Pulmonary artery endothelial cell (primary cell): ENCODE measurements around the gene SPATA3. TPM values are rescaled to one million over a fixed set of nuclear protein-coding genes. Genes with fewer than 3 reads are reported as not detected.
"Not testable (repeated sequence)": the region's sequence is repeated elsewhere in the genome, so short reads cannot be mapped to it uniquely, and the experiment has no call there.

ENCODE experiments used
- DNase-seq: peaks from one replicate; pipeline ENCODE4 v3.0.0-alpha.2; 2011; ENCODE audit warnings: low read depth, low spot score
- total RNA-seq: library from RNA; depleted of rRNA; stranded (reverse); fragments of >200 nt; gene quantifications from 2 replicates; pipeline ENCODE4 v1.2.3, GENCODE V29; 2014

SPATA3 gene
- total RNA-seq, 1 donor from 2014 or later: not detected

DNA sequence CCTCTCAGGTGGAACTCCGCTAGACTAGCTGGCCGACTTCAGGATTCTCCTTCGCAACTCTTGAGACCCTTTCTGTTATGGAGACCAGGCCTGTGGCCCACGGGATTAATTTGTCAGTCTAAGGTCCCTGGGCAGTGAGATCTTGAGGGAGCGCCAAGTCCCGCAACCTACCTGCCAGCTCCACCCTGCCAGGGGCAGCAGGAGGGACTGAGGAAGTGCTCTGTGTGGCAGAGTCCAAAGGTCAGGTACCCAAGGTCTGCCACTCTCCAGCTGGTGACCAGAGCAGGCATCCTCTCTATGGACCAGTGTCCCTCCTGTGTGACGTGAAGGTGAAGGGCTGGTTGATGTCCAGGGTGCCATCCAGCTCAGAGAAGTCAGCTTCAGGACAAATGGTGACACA lies 4.3 kb upstream of the SPATA3 start:
- DNase-seq: no peak

DNA sequence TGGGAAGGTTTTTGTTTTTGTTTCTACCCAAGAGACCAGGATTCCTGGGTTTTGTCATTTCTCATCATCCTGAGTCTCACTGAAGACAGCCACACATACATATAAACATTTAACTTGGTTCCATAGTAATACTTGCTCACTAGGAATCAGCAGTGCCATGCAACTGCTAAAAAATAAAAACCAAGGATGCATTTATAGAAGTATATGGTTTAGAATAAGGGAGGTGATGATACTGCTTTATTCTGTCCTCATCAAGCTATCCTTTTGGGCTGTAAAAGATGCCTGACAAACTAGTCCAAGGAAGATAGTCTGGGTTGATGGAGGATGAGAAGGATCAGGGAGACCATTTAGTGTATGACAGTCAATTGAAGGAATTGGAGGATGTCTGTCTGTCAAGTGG lies 740 bp downstream of the SPATA3 start:
- no peak for DNase-seq

DNA sequence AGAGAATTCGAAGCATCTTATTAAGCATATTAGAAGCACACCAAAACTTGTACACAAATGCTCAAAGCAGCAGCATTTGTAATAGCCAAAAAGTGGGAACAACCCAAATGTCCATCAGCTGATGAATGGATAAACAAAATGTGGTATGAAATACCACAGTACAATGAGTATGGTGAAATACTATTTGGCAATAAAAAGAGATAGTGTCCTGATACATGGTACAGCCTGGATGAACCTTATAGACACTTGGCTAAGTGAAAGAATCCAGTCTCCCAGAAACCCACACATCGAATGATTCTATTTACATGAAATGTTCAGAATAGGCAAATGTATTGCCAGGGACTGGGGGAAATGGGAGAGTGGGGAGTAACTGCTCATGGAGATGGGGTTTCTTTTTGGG lies 3.0 kb downstream of the SPATA3 start:
- no peak for DNase-seq

DNA sequence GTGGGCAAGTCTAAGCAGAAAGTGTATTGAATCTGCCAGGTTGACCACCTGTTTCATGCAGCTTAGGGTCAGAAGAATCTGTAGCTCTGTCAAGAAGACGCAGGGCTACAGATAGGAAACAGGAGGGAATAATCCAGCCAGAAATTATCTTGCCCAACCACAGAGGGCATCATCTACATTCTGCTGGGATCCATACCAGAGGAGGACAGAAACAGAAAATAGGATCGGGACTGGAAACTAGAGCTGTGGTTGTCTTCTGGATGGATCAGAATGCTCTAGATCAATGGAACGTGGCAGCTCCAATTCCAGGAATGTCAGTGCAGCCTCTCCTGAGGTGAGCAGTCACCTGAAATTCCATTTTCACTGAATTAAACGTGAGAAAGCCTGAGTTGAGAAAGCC lies 3.6 kb downstream of the SPATA3 start:
- no peak for DNase-seq

DNA sequence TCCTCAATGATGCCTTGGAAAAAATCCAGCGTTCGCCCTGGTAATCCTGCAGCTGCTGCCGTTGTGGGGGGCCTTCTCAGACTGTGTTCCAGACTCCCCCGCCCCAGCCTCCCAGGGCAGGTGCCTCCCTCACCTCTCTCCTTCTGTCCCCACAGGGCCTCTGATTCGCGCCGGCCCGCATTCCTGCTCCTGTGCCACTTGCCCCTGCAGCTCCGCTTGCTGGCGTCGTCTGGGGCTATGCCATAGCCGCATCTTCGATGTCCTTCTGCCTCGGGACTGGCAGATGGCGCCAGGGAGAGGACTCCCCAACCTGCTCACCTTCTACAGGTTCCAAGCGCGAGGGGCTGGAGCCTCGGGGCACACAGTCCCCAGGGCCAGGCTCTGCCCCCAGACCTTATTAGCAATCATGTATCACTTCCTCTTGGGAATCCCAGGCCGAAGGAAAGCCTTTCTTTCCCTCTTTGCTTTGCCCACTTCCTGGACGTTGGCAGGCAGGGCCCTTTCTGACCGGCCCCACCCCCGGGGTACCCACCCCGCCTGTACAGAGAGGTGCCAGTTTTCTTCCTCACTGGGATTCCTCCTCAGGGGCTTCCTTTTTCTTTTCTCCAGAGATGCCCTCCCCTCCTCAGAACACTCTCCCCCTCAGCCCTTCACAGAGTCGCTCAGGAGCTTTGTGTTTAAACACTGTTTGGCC lies 4.4 kb downstream of the SPATA3 start:
- DNase-seq: no peak

DNA sequence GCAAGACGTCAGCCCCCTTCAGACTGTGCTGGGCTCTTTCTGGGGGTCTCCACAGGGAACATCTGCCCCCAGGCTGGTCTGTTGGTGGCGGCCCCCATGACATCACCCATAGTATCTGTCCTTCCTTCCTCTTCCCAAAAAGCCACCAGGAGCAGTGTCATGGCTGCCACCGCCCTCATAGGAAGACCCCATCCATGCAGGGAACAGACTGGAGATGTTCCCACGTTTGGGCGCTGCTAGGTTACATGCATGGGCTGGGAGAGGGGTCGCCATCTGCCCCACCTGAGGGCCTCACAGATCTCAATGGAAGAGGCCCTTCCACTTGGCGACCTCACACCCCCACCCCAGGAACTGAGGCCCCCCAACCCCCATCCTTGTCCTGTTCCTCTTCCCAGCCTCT lies 5.1 kb downstream of the SPATA3 start:
- DNase-seq: no peak

DNA sequence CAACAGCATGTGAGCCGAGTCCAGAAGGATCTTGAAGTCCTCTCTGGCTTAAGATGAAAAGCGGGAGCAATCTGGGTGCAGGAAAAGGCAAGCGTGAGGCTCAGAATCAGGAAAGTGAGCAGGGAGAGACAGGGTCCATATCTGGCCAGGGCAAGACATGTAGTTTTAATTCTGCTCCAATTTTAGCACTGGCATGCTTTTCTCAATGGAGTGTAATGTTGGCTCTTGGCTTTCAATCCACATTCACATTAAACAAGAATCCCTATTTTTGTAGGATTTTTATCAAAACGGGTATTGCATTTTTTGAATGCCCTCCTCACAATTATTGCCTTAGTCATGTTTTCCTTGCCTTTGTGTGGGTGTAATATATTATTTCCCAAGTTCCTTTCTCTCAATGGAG lies 6.0 kb downstream of the SPATA3 start:
- DNase-seq: no peak

DNA sequence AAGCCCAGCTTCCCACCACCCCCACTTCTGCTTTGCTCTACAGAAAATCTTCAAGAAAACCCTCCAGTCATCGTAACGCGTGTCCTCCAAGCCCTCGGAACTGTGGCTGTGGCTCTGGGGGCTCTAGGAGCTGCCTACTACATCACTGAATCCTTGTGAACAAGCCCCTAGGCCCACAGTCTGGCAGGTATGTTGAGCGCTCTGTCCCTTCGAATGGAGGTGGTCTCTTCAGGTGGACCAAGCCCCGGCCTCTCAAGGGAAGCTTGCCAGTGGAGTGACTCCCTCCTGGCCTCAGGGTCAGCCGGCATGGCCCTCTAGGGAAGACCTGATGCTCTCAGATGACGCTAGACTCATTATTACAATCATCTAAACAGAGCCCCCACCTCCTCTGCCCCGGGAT lies 6.7 kb downstream of the SPATA3 start:
- no peak for DNase-seq

DNA sequence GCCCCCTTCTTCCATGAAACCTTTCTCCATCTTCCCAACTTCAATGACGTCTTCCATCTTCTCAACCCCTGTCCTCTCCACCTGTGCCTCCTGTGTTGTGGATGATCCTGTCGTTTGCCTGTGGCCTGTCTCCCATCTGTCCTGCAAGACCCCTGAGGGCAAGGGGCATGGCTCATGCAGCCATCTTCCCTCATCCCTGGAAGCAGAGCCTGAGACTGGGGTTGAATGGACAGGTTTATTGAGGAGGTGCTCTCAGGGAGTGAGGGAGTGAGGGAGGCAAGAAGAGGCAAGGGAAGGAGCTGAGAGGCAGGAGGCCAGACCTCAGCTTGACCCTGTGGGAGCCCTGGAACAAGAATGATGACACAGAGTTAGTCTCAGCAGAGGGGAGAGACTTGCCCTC lies 7.3 kb downstream of the SPATA3 start:
- no peak for DNase-seq

DNA sequence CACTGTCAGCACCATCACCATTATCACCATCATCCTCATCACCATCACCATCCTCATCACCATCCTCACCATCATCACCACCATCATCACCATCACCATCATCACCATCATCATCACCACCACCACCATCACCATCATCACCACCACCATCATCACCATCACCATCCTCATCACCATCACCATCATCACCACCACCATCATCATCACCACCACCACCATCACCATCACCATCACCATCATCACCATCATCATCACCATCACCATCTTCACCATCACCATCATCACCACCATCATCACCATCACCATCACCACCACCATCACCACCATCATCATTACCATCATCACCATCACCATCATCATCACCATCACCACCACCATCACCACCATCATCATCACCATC lies 9.0 kb downstream of the SPATA3 start:
- not testable (repeated sequence) for DNase-seq

DNA sequence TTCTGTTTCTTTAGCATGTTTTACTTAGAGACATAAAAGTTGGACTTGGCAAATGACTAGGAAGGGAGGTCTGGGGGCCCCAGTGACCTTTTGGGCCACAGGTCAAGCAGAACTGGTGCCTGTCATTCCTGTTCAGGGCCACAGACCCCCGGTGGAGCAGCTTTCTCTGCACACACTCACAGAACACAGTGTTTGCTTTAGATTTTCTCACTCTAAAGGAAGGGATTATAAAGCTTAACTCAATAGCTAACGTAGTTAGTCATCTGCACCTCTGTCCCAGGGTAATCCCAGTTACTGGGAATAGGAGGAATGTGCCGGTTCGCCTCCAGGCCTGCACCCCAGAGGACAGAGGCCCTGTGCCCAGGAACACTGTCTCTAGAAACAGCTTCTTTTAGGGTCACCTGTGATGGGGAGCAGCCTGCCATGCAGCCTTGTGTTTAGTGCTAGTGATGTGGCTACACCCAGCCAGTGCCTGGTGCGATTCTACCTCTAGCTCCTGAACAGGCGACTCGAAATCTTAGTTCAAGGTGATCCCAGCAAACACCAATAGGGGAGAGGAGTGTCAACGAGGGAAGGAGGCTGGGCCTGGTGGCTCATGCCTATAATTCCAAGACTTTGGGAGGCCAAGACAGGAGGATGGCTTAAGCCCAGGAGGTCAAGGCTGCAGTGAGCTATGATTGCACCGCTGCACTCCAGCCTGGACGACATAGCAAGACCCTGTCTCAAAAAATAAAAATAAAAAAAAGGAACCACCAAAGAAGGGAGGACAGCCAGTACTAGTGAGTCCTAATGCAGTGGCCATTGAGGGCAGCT lies 11.6 kb downstream of the SPATA3 start:
- DNase-seq: no peak

DNA sequence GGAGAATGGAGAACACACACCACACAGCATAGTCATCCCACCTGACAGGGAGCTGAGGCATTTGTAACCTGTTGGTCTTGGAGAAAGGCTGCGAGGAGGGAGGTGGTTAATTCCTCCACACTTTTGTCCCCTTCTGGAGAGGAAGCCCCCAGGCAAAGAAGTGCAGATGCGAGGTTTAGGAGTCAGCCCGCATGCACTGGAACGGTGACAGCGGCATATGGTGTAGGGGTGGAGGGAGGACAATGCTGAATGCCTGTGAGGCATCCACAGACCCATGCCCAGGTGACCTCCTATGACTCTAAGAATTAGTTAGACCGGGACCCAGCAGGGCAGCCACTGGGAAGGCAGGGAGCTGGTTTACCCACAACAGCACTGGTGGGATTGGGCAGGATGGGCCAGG lies 12.2 kb downstream of the SPATA3 start:
- DNase-seq: no peak

DNA sequence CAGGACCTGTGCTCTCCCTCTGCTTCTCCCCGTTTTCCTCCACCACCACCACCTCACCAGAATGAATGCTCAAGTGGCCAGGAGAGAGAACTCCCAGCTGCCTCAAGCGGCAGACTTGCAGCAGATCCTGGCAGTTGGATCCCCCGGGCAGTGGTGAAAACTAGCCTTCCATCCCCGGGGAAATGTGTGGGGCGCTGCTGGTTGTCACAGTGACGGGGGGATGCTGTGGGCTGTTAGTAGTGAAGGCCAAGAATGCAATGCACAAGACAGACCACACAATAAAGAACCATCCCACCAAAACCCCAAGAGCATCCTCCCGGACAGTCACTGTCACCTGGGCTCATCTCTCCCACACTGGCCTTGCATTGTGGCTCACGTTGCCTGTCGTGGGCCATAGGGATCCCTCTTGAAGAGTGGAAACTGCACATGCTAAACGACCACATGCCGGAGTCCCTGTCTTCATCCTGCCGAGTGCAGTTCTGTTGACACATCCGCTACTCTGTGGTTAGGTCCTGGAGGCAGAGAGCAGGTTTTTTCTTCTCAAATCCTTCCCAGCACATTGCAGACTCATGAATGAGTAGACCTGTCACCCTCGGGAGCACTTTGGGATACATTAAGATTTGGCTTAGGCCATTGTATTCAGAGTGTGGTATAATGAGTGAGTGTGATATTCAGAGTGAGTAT lies 13.5 kb downstream of the SPATA3 start:
- DNase-seq: no peak

DNA sequence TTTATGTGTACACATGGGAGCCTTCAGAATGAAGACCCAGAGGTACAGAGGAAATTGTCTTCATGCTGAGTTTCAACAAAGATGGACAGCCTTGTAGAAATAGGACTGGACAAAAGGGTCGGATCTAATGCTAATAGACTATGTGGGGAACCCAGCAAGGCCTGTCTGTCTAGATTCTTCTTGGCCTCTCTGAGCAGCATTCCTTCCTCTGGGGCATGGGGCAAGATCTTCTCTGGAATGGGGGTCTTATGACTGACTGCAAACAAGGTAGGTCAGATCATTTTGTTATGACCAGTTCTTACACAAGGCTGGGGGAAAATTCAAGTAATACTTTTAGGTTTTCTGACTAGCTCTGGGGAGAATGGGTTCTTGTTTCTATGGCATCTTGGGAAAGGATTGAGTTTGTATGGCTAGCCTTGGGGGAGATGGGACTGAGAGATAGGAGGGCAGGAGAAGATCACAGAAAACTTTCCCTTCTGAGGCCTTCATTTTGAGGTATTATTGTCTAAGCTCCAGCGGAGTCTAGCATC lies 14.3 kb downstream of the SPATA3 start:
- no peak for DNase-seq

DNA sequence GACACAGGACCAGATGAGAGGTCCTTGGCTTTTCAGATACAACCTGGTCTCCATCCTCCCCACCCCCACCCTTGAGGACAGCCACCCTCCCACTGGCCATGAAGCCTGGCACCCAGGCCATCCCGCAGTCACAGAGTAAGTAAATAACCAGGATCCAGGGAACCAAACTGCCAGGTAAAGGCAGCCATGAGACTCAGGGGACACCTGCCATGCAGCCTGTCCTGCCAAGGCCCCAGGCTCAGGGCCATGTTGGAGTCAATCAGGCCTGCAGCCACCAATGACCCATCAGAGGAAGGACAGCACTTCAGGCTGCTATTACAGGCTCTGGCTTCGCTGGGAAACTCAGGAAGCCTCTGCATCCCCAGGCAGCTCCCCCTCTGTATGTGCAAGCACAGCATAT lies 15.6 kb downstream of the SPATA3 start:
- no peak for DNase-seq

DNA sequence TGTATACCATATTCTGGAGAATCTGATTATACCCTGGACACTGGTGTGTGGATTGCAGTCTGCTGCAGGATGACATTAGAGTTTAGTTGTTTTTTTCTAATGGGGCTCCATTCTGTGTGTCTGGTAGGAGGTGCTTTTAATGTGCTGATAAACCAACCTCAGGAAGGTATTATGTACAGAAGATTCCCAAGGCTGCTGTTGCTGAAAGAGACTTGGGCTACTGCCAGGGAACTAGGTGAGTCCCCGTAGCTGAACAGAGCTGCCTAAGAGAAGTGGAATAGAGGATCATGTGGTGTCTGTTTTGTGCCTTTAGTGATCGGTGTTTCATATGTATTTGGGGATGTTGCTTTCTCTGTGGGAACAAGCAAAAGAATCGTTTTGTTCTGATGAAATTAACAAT lies 16.5 kb downstream of the SPATA3 start:
- no peak for DNase-seq

DNA sequence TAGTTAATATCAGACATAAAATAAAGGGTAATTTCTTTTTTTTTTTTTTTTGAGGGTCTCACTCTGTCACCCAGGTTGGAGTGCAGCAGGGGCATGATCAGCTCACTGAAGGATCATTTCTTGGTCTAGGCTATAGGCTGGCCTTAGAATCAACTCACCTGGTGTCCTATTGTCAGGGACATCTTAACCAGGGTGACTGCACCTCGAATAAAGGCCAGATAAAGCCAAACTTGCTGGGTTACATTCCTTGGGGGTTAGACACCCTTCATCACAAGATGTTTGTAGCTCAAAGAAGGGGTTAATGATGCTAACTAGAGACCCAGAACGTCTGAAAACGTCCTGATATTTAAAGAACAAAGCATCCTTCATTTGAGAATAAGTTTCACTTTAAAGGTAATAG lies 17.9 kb downstream of the SPATA3 start:
- no peak for DNase-seq

DNA sequence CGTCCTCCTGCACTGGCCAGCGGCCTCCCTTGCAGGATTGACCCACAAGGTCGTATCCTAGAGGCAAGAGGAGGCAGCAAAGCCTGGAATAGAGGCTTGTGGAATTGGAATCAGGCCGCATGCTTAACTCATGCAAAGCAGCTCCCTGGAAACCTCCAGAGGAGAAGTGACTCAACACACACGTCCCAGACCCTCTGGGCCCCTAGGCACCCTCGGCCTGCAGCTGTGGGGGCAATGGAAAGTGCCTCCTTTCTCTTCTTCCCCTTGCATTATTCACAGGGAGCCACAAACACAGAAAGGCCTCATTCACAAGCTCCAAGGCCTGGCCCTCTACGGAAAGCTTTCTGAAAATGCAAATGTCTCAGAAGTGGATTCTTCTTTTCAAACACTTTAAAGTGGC lies 19.6 kb downstream of the SPATA3 start:
- no peak for DNase-seq

DNA sequence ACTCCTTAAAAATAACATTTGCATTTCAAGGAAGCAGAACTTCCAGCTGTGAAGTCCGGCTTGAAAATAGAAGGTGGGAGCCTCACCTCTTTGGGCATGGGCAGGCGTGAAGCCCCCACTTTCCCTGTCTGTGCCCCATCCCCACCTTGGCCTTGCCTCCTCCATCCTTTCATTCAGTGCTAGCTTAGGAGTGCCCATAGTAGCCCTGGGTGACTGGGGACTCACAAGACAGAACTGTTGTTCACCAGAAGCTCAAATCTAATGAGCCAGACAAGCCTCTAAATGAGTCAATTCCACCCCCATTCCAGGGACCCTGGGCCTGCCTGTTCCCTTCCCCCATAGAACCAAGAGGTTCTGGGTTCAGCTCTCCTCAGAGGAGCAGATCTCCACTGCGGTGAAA lies 20.0 kb downstream of the SPATA3 start:
- no peak for DNase-seq

DNA sequence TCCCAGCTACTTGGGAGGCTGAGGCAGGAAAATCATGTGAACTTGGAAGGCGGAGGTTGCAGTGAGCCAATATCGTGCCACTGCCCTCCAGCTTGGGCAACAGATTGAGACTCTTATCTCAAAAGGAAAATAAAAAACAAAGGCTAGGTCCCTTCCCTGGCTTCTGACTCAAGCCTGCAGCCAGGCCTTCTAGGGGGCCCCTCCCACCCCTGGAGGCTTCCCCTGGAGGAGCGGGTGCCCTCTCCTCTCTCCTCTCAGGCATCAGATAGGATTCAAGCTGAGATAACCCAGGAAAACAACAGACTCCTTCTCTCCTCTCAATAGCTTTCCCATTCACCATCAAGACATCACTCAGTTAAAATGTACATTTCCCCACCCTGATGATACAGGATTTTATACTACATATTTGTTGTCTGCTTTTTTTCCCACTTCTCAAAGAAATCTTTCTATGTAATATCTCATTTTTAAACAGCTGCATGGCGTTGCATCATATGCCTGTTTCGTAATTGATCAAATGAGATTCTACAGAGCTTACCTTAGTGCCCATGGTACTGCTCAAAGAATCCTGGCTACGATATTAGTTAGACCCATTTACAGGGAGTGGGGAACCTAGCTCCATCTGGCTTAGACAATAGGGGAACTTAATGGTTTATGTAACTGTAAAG lies 20.8 kb downstream of the SPATA3 start:
- no peak for DNase-seq

DNA sequence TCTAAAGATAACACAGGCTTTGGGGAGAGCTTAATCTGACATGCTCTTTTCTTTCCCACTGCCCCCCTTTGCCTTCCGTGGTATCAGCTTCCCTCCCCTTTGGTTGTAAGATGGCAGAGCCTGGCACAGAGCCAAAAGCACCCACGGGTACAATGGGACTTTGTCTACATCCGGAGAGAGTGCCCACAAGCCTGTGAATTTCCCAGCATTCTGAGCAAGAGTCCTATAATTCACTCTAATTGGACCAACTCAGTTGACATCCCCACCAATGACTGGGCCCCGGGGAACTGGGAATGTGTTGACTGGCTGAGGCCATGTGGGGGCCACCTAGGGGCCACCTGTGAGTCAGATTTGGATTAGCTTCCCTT lies 21.3 kb downstream of the SPATA3 start:
- no peak for DNase-seq

DNA sequence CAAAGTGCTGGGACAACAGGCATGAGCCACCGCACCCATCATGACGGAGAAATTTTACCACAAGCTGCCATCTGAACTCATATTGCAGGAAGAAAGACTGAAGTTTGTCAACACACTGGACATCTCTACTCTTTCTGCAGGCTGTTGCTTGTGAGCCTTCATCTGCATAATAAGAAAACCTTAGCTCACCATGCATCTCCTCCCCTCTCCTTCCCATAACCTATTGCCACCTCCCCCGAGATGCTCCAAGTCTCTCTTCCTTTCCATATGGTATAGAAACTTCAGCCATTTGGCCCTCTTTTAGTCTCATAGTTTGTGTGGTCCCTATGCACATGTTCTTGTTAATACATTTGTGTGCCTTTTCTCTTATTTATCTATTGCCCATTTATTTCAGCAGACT lies 22.3 kb downstream of the SPATA3 start:
- no peak for DNase-seq
